GM19397 (cell line): ENCODE data around the gene PARL.

ENCODE experiments used
- ATAC-seq: cut with Tn5 transposase; IDR thresholded peaks from one replicate; pipeline ENCODE4 v1.9.1; 2021; ENCODE audit warnings: mild to moderate bottlenecking, moderate library complexity; ENCODE audit not compliant: unreplicated experiment

The PARL gene

DNA sequence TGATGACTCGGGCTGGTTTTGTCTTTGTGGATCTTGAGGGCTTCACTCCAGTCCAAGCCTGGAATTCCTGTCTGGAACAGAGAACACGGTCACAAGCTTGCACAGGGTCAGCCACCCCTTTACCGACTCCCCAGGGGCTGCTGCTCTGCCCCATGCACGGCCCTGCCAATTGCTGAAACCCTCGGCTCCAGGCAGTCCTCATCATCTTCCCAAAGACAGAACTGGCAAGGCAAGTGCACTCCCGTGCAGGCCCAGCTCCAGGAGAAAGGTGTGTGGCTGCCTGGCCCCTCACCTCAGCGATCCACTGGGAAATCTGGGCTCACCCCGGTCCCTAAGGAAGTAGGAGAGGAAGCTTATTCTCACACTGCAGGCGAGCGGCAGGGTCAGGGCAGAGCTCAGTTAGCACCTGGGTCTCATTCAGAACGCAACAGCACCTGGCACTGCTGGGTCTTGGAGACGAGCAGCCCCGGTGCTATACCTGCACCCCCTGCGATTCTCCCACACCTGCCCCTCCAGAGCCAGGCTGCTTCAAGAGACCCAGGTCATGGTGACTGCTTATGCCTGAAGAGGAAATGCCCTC, 66.5 kb downstream of the PARL start:
- ATAC-seq = no peak

DNA sequence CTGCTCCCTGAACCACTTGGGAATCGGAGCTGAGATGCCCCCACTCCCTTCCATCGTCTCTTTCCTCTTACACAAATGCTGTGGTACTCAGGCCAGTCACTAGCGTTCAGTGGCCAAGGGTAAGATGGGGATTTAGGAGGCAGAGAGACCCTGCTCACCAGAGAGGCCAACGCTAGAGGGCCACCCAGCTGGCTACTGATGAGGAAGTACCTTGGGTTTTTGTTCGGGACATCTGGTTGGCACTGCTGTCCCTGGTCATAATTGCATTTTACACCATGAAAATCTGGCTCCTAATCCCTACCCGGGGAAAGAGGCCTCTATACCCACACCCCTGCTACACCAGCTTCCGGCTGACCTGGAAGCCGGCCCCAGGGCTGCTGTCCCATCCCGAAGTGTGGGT, 67.0 kb downstream of the PARL start:
- ATAC-seq = no peak

DNA sequence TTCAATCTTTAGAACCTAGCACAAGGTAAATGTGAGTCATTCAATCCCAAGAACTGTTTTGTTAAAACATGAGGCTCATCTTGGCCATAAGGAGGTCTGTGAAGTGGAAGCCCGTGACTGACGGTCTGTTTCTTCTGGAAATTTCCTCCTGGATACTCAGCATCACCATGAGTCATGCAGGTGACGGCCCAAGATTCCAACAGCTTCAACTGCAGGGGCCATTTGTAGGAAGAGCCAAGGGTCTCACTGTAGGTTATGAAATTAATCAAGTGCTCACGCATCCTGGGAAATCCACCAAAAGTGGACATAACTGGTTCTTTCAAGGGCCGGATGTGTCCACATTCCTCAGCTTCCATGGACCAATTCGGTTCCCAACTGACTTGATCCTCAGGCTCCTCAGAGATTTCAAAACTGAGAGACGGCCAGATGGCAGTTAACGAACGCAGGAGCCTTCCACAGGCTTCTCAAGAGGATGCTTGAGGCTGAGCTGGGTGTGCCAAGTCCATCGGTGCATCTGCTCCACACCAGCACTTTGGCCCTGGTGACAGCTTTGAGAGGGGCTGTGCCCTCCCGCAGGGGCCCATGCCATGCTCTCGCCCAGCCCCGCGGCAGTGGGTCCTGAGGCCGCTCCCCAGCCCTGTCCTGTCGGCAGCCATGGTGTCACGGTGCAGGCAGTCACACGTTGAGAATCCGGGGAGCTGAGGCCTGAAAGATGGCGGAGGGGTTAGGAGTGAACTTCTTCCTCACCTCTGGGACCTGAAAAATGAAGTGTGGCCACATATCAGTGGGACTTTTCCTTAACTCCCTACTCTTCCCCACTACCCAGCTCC, 67.8 kb downstream of the PARL start:
- no peak for ATAC-seq

DNA sequence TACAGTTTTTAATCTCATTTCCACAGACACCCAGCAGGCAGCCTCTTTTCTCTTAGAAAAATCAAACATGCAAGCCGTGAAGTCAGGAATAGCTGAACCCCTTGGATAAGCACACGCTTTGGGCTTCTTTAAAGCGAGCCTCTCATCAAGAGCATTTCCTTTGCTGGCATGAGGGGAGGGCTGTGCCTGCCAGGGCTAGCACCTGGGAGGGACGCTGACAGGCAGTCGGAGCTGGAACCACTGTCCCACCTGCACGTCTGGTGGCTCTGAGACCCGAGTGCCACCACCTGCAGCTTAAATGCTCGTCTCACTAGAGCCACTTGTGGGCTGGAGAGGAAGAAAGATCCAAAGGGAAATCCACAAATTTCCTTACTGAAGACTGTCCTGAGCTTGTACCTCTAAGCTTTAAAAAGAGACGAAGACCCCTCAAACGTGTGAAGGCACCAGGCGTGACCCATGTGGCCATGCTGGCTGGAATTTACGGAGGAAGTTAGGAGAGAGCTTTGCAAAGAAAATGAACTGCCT, 68.7 kb downstream of the PARL start:
- no peak for ATAC-seq

DNA sequence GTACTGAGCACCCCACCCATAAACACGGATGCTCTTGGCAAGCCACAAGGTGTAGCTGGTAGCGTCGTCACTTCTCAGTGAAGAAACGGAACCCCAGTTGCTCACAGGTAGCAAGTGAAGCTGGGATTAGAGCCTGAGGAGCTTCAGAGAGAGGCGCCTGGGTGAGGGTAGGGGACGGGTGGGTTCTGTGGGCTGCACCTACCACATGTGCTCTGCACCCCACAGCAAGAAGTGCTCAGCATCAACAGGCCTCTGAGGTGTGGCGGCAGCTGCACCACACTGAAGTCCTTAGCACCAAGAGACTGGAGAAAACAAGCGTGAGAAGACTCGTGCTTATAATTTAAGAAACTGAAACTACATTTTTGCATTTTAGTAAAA, 69.1 kb downstream of the PARL start:
- no peak for ATAC-seq

DNA sequence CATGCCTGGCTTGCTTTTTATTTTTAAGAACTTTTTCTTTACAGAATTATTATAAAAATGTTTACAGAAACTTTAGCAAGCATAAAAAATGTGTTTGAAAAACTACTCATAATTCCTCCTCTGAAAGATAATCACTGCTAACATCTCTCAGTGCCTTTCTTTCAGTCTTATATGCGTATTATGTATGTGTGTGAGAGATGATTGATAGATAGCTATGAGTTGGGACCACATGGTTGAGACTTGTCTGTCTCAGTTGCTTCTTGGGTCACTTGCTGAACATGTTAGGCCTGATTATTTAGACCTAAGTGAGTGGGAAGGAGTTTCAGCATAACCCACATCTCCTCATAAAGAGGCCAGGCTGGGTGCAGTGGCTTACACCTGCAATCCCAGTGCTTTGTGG, 70.4 kb downstream of the PARL start:
- no peak for ATAC-seq

GRCh38 chr3:183812761-183813445, 71.8 kb downstream of the PARL start:
- no peak for ATAC-seq

DNA sequence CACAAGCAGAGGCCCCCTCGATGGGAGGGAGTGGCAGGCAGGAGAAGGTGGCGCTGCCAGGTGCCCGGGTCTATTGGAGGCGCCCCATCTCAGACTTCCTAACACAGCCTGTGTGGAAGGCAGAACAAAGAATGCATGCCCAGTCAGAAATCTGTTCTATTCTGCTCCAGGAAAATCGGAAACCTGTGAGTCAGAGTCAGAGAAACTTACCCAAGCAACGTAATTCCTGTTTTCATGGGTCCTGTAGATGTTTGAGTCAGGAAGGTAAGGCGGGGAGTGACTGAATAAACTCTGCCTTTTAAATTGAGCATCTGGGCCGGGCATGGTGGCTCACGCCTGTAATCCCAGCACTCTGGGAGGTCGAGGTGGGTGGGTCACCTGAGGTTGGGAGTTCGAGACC, 73.0 kb downstream of the PARL start:
- no peak for ATAC-seq

- ATAC-seq = no peak
Measured at GRCh38 chr3:183810643-183811594, 73.8 kb downstream of the PARL start.

- ATAC-seq = no peak
Measured at GRCh38 chr3:183809270-183809669, 75.4 kb downstream of the PARL start.

DNA sequence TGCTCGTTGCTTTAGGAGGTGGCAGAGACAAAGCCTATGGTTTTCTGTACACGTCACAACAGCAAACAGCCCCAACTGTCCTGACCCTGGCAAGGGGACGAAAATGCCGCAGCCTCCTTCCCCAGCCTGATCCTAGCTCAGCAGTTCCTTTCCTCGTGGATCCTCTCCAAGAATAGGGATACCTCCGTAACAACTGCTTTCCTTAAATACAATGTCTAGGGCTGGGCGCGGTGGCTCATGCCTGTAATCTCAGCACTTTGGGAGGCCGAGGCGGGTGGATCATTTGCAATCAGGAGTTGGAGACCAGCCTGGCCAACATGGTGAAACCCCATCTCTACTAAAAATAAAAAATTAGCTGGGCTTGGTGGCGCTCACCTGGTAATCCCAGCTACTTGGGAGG, 76.3 kb downstream of the PARL start:
- ATAC-seq = no peak

GRCh38 chr3:183807881-183808280, 76.8 kb downstream of the PARL start:
- ATAC-seq = no peak

DNA sequence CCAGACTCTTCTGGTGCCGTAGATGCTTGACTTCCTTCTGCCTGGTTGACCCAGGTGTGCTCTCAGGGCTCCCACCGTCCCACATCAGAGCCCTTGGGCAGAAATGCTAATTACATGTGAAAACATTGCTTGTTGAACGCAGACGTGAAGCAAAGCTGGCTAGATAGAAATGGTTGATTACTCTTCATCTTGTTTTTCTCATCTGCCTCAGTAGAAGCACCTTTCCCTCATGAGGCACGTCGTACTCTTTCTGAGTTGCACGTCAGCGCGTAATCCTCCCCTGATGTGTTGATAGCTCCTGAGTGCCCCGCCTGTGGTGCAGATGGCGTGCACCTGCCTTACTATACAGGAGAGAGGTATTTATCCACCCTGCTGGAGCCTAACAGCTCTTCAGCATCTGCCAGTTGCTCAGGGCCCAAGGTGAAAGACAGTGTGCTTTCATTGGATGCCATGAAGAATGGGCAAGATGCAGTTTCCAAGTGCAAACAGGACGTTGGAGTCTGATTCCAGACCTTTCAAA, 77.4 kb downstream of the PARL start:
- ATAC-seq = no peak

GRCh38 chr3:183802989-183803388, 81.7 kb downstream of the PARL start:
- ATAC-seq = no peak

GRCh38 chr3:183801601-183802000, 83.1 kb downstream of the PARL start:
- ATAC-seq = no peak

DNA sequence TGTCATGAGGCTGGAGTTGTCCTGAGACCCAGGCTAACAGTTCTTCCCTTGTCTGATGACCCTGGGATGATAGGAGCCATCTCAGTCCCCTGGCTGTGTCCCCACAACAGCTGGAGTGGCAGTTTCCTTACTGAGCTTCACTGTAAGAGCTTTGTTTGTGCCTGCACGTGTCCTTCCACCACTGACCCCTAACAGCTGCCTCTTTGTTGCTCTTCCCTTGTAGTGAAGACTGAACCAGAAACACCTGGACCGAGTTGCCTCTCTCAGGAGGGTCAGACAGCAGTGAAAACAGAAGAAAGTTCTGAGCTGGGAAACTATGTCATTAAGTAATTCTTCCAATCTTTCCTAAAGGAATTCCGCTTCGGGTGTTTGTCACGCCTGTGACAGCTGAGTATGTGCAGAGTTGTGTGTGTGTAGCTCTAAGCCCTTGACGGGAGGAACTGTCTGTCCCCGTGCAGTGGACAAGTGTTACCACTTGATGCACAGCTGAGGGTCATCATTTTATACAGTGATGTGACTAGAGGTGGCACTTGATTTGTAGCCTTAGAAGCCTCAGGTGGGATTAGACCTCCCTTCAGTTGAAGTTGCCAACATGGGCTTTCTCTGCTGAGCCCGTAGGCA, 84.3 kb downstream of the PARL start:
- ATAC-seq = no peak

DNA sequence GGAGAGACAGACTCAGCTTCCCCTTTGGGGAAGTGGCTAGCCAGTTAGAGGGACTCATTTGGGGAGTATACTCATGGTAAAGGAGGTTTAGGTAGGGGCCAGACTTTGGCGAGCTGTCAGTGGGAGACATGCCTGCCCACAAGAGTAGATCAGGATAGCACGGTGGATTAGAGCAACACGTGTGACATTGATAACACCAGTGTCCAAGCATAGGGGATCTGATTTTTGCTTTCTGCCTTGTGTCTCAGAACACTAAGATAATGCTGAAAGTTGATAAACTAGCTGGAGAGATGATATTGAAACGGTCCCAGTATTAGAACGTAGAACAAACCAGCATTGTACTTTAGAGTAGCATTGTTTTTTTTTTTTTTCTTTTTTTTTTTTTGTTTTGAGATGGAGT, 85.2 kb downstream of the PARL start:
- no peak for ATAC-seq

DNA sequence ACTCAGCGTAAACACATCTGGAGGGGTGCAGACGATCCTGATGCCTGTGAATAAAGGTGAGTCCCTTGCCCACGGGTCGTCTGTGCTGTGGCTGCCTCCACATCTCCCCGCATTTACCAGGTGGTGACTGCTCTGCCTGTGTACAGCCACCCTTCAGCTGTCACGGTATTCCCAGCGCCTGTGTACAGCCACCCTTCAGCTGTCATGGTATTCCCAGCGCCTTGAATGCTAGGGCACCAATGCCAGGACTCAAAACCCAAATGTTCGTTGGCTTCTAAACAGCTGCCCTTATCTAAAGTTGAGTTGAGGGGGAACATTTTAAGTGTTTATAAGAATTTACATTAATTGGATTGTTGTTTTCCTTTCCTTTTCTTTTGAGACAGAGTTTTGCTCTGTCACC, 86.7 kb downstream of the PARL start:
- no peak for ATAC-seq

GRCh38 chr3:183796372-183796771, 88.3 kb downstream of the PARL start:
- no peak for ATAC-seq

DNA sequence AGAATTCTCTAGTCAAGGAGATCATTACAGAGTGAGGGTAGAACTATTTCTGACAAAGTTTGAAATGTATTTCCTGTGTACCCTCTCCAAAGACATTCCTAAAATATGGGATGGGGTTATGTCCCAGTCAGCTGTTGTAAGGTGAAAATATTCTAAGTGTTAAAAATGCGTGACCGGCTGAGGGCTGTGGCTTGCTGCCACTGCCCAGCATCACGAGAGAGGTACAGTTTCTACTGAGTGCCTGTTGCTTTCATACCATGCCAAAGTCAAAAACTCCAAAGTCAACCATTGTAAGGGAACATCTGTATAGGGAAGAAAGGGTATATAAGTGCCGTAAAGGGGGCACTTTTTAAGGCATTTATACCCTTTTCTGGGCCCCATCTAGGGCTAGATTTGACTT, 90.2 kb downstream of the PARL start:
- no peak for ATAC-seq
